ENCODE results near the gene PRPF6. TPM values are rescaled to one million over a fixed set of nuclear protein-coding genes. Genes with fewer than 3 reads are reported as not detected.
A peak's percentile ranks its signal among the peaks of the same experiment; 100 is the strongest.

PRPF6 gene
- total and polyA plus RNA-seq, 2 of the 13 experiments (the other 11 are each of a cell fraction or from before 2014, with no cell fraction given): 63.7 to 101 TPM

GRCh38 chr20:64025101-64025825 lies 44.3 kb downstream of the PRPF6 start (continued):
- no peak for TF ChIP-seq AHDC1 (CRISPR knock-in tag; IDR thresholded peaks at IDR 0.05; ENCODE audit: borderline replicate concordance)
- 0 out of 2 replicates have a peak, but pooled peaks have one; percentile 23 for TF ChIP-seq MAX (IDR thresholded peaks at IDR 0.05)
- TF ChIP-seq NCOA1 (CRISPR knock-in tag; IDR thresholded peaks at IDR 0.05): no peak
- peak; percentile 82; the same call in 1 of the 2 replicates for TF ChIP-seq ZNF776 (CRISPR knock-in tag; IDR thresholded peaks at IDR 0.05)
- no peak for TF ChIP-seq PAX8 (CRISPR knock-in tag; IDR thresholded peaks at IDR 0.05; ENCODE audit: borderline replicate concordance)
- no peak for TF ChIP-seq POLR2AphosphoS2 (IDR thresholded peaks at IDR 0.05; ENCODE audit: low read depth, low read length)
- no peak for TF ChIP-seq ZNF44 (CRISPR knock-in tag; IDR thresholded peaks at IDR 0.05)
- TF ChIP-seq TCF12 (IDR thresholded peaks at IDR 0.05): no peak
- no peak for TF ChIP-seq TCF12 (CRISPR knock-in tag; IDR thresholded peaks at IDR 0.05)
- 0 out of 2 replicates have a peak, but pooled peaks have one; percentile 28 for TF ChIP-seq ZNF704 (CRISPR knock-in tag; IDR thresholded peaks at IDR 0.05; ENCODE audit: borderline replicate concordance)
- no peak for TF ChIP-seq ZKSCAN1 (IDR thresholded peaks at IDR 0.05; ENCODE audit: low read length)
- no peak for TF ChIP-seq ZNF747 (CRISPR knock-in tag; IDR thresholded peaks at IDR 0.05; ENCODE audit: borderline replicate concordance)
- no peak for TF ChIP-seq KLF9 (CRISPR knock-in tag; IDR thresholded peaks at IDR 0.05; ENCODE audit: low read depth)
- TF ChIP-seq ZBTB49 (CRISPR knock-in tag; IDR thresholded peaks at IDR 0.05; ENCODE audit: borderline replicate concordance): peak; percentile 10; the same call in 1 of the 2 replicates
- no peak for TF ChIP-seq WIZ (CRISPR knock-in tag; IDR thresholded peaks at IDR 0.05)
- peak; percentile 71; the same call in 1 of the 2 replicates for TF ChIP-seq ZBTB38 (CRISPR knock-in tag; IDR thresholded peaks at IDR 0.05)
- TF ChIP-seq HMG20B (CRISPR knock-in tag; conservative IDR thresholded peaks at IDR 0.05): no peak
- TF ChIP-seq ZNF567 (CRISPR knock-in tag; IDR thresholded peaks at IDR 0.05; ENCODE audit: borderline replicate concordance): no peak
- no peak for TF ChIP-seq IRF9 (CRISPR knock-in tag; IDR thresholded peaks at IDR 0.05; ENCODE audit: borderline replicate concordance)
- peak; percentile 4 for TF ChIP-seq SRSF1 (optimal IDR thresholded peaks at IDR 0.05; ENCODE audit: low read depth, low read length)

Data from HepG2 (cell line).